GM12878 (cell line): ENCODE results near the gene ZCCHC13.

Experiments used
- CBFB ChIP-seq: IDR thresholded peaks from 2 replicates; pipeline ENCODE4 v1.6.1; 2016; ENCODE audit warnings: antibody characterized with exemption, low read depth
- CHD2 ChIP-seq: IDR thresholded peaks from 2 replicates; pipeline ENCODE4 v1.6.1; 2011; ENCODE audit warnings: low read depth, low read length, improper control_type of control experiment, borderline replicate concordance
- EZH2 ChIP-seq: IDR thresholded peaks from 2 replicates; pipeline ENCODE4 v1.6.1; 2012; ENCODE audit warnings: low read depth, mild to moderate bottlenecking, control low read depth, inconsistent platforms, low read length, borderline replicate concordance; ENCODE audit not compliant: control insufficient read depth
- MXI1 ChIP-seq: fragments of 150-350 bp; IDR thresholded peaks from 2 replicates; pipeline ENCODE4 v1.6.1; 2011; ENCODE audit warnings: low read depth, mild to moderate bottlenecking, inconsistent platforms, low read length, improper control_type of control experiment
- RAD21 ChIP-seq: IDR thresholded peaks from 2 replicates; pipeline ENCODE4 v1.6.1; 2011; ENCODE audit warnings: mild to moderate bottlenecking, low read depth, low read length, moderate library complexity; ENCODE audit not compliant: insufficient read depth
- SPI1 ChIP-seq: IDR thresholded peaks from 2 replicates; pipeline ENCODE4 v1.6.1; 2011; ENCODE audit warnings: low read depth, mild to moderate bottlenecking, low read length, moderate library complexity, borderline replicate concordance; ENCODE audit not compliant: insufficient read depth
- SRF ChIP-seq, 2 experiments: IDR thresholded peaks; 2 replicates each; pipeline ENCODE4 v1.6.1; 2011; ENCODE audit warnings: low read depth in 2 of 2, low read length in 2 of 2, mild to moderate bottlenecking in 1 of 2, moderate library complexity in 1 of 2
- ZNF24 ChIP-seq: fragments of 450-650 bp; IDR thresholded peaks from 2 replicates; pipeline ENCODE4 v1.6.1; 2017; ENCODE audit warnings: antibody characterized with exemption, mild to moderate bottlenecking
- ZNF384 ChIP-seq: IDR thresholded peaks from 2 replicates; pipeline ENCODE4 v1.6.1; 2012; ENCODE audit warnings: low read depth, mild to moderate bottlenecking, low read length, improper control_type of control experiment, borderline replicate concordance
- TF ChIP-seq, protein P1 (sequence below): IDR thresholded peaks from 2 replicates; pipeline ENCODE4 v1.6.1; 2012; ENCODE audit warnings: low read depth, low read length, improper control_type of control experiment
- TF ChIP-seq, protein P2 (sequence below), 3 experiments: IDR thresholded peaks in 2 of 3; conservative IDR thresholded peaks in 1 of 3; 2 replicates each; pipeline ENCODE4 v1.5.1; 2011; ENCODE audit warnings: low read depth in 3 of 3, low read length in 3 of 3, mild to moderate bottlenecking in 3 of 3, control low read depth in 2 of 3, moderate library complexity in 2 of 3, inconsistent platforms in 1 of 3, mixed read lengths in 1 of 3; ENCODE audit not compliant: control insufficient read depth in 2 of 3, insufficient read depth in 1 of 3; ENCODE audit errors: extremely low read depth in 1 of 3
- TF ChIP-seq, protein P3 (sequence below): IDR thresholded peaks from 2 replicates; pipeline ENCODE4 v1.6.1; 2011; ENCODE audit warnings: low read depth, mild to moderate bottlenecking, low read length, moderate library complexity, borderline replicate concordance; ENCODE audit errors: extremely low read depth
- TF ChIP-seq, protein P4 (sequence below): IDR thresholded peaks from 2 replicates; pipeline ENCODE4 v1.6.1; 2012; ENCODE audit warnings: improper control_type of control experiment, low read depth, low read length; ENCODE audit not compliant: insufficient replicate concordance
- TF ChIP-seq, protein P5 (sequence below): fragments of 450-650 bp; IDR thresholded peaks from 2 replicates; pipeline ENCODE4 v1.6.1; 2016; ENCODE audit warnings: mild to moderate bottlenecking

DNA sequence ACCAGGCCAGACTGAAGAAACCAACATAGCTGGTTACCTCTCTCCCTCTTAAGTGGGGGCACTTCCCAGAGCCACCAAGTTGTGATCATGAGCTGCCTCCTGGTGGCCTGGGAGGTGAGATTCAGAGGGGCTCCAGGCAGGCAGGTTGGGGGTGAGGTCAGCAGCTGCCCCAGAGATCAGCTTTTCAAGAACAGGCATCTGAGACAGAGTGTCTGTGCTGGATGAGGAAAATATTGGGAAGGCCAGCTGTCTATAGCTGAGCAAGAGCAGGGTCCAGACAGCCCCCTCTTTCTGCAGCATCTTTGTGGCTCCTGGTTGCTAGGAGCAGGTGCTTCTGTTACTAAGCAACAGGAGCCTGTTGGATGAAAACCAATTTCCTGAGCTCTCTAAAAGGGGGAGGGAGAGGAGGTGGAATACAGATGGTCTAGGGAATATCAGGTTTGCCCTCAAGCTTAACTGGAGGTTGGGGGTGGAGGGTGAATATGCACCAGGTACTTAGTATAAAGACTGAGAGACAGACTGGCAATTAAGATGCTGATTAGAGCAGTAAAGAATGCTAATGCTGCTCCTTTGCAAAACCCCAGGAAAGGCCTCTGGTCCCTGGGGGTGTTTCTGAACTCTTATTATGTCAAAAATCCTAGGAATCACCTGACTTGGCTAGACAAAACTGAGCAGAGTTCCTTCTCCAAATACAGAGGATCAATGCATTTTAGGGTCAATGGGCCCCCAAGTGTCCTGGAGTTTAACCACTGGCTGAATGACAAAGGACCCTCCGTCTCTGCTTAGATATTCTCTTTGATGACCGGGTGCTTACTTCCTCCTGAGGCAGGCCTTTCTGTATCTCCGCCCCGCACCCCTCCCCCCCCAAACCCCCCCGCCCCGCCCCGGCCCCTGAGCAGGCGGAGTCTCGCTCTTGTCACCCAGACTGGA, 21.4 kb downstream of the ZCCHC13 start:
- TF ChIP-seq SRF (IDR thresholded peaks at IDR 0.05; ENCODE audit: low read depth in 2 of 2, low read length in 2 of 2): no peak
- TF ChIP-seq, protein P1, sequence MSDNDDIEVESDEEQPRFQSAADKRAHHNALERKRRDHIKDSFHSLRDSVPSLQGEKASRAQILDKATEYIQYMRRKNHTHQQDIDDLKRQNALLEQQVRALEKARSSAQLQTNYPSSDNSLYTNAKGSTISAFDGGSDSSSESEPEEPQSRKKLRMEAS: no peak
- TF ChIP-seq, protein P2, sequence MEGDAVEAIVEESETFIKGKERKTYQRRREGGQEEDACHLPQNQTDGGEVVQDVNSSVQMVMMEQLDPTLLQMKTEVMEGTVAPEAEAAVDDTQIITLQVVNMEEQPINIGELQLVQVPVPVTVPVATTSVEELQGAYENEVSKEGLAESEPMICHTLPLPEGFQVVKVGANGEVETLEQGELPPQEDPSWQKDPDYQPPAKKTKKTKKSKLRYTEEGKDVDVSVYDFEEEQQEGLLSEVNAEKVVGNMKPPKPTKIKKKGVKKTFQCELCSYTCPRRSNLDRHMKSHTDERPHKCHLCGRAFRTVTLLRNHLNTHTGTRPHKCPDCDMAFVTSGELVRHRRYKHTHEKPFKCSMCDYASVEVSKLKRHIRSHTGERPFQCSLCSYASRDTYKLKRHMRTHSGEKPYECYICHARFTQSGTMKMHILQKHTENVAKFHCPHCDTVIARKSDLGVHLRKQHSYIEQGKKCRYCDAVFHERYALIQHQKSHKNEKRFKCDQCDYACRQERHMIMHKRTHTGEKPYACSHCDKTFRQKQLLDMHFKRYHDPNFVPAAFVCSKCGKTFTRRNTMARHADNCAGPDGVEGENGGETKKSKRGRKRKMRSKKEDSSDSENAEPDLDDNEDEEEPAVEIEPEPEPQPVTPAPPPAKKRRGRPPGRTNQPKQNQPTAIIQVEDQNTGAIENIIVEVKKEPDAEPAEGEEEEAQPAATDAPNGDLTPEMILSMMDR (IDR thresholded peaks at IDR 0.05 in 2 of 3, conservative IDR thresholded peaks at IDR 0.05 in 1 of 3; ENCODE audit: control insufficient read depth in 2 of 3, extremely low read depth in 1 of 3, insufficient read depth in 1 of 3, low read depth in 3 of 3, low read length in 3 of 3): no peak
- TF ChIP-seq, protein P3, sequence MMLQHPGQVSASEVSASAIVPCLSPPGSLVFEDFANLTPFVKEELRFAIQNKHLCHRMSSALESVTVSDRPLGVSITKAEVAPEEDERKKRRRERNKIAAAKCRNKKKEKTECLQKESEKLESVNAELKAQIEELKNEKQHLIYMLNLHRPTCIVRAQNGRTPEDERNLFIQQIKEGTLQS: no peak
- no peak for TF ChIP-seq MXI1
- TF ChIP-seq EZH2: no peak
- TF ChIP-seq ZNF24: no peak
- no peak for TF ChIP-seq RAD21
- no peak for TF ChIP-seq CHD2
- no peak for TF ChIP-seq CBFB
- no peak for TF ChIP-seq SPI1
- TF ChIP-seq, protein P4, sequence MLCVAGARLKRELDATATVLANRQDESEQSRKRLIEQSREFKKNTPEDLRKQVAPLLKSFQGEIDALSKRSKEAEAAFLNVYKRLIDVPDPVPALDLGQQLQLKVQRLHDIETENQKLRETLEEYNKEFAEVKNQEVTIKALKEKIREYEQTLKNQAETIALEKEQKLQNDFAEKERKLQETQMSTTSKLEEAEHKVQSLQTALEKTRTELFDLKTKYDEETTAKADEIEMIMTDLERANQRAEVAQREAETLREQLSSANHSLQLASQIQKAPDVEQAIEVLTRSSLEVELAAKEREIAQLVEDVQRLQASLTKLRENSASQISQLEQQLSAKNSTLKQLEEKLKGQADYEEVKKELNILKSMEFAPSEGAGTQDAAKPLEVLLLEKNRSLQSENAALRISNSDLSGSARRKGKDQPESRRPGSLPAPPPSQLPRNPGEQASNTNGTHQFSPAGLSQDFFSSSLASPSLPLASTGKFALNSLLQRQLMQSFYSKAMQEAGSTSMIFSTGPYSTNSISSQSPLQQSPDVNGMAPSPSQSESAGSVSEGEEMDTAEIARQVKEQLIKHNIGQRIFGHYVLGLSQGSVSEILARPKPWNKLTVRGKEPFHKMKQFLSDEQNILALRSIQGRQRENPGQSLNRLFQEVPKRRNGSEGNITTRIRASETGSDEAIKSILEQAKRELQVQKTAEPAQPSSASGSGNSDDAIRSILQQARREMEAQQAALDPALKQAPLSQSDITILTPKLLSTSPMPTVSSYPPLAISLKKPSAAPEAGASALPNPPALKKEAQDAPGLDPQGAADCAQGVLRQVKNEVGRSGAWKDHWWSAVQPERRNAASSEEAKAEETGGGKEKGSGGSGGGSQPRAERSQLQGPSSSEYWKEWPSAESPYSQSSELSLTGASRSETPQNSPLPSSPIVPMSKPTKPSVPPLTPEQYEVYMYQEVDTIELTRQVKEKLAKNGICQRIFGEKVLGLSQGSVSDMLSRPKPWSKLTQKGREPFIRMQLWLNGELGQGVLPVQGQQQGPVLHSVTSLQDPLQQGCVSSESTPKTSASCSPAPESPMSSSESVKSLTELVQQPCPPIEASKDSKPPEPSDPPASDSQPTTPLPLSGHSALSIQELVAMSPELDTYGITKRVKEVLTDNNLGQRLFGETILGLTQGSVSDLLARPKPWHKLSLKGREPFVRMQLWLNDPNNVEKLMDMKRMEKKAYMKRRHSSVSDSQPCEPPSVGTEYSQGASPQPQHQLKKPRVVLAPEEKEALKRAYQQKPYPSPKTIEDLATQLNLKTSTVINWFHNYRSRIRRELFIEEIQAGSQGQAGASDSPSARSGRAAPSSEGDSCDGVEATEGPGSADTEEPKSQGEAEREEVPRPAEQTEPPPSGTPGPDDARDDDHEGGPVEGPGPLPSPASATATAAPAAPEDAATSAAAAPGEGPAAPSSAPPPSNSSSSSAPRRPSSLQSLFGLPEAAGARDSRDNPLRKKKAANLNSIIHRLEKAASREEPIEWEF: no peak
- no peak for TF ChIP-seq ZNF384
- TF ChIP-seq, protein P5, sequence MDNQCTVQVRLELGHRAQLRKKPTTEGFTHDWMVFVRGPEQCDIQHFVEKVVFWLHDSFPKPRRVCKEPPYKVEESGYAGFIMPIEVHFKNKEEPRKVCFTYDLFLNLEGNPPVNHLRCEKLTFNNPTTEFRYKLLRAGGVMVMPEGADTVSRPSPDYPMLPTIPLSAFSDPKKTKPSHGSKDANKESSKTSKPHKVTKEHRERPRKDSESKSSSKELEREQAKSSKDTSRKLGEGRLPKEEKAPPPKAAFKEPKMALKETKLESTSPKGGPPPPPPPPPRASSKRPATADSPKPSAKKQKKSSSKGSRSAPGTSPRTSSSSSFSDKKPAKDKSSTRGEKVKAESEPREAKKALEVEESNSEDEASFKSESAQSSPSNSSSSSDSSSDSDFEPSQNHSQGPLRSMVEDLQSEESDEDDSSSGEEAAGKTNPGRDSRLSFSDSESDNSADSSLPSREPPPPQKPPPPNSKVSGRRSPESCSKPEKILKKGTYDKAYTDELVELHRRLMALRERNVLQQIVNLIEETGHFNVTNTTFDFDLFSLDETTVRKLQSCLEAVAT: no peak
